ENCODE results near the gene TBX20. TPM values are rescaled to one million over a fixed set of nuclear protein-coding genes. Genes with fewer than 3 reads are reported as not detected.
"Not testable (repeated sequence)": the region's sequence is repeated elsewhere in the genome, so short reads cannot be mapped to it uniquely, and the experiment has no call there.

The TBX20 gene
- total RNA-seq, 4 donors from 2014 or later, result not detected

DNA sequence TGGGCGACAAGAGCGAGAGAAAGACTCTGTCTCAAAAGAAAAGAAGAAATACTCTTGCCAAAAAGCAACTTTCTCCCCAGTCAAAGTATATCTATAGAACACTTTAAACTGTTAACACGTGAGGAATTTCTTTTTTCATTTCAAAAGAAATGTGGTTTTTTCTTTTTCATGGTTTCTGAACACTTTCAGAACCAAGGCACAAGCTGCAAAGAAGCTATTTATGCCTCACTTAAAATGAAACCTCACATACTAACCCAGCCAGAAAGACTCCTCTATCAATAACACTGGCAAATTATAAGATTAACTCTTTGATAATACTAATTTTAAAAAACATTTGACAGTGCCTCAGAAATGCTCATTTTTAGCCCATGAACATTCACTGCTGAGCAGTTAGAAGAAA lies 20.9 kb downstream of the TBX20 start:
- Histone ChIP-seq H3K36me3 (no peaks in the 10 kb centered on the region), H3K4me1 (no peaks in the 10 kb centered on the region), H3K4me3 (no peak overlapping the region), H3K9me3 (no peaks in the 10 kb centered on the region), H3K27ac (no peak overlapping the region), H3K27me3 (no peaks in the 10 kb centered on the region)
- TF ChIP-seq POLR2A (IDR thresholded peaks at IDR 0.05), result no peak
- TF ChIP-seq, protein P1, sequence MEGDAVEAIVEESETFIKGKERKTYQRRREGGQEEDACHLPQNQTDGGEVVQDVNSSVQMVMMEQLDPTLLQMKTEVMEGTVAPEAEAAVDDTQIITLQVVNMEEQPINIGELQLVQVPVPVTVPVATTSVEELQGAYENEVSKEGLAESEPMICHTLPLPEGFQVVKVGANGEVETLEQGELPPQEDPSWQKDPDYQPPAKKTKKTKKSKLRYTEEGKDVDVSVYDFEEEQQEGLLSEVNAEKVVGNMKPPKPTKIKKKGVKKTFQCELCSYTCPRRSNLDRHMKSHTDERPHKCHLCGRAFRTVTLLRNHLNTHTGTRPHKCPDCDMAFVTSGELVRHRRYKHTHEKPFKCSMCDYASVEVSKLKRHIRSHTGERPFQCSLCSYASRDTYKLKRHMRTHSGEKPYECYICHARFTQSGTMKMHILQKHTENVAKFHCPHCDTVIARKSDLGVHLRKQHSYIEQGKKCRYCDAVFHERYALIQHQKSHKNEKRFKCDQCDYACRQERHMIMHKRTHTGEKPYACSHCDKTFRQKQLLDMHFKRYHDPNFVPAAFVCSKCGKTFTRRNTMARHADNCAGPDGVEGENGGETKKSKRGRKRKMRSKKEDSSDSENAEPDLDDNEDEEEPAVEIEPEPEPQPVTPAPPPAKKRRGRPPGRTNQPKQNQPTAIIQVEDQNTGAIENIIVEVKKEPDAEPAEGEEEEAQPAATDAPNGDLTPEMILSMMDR (IDR thresholded peaks at IDR 0.05), result no peak
- no peak for DNase-seq

DNA sequence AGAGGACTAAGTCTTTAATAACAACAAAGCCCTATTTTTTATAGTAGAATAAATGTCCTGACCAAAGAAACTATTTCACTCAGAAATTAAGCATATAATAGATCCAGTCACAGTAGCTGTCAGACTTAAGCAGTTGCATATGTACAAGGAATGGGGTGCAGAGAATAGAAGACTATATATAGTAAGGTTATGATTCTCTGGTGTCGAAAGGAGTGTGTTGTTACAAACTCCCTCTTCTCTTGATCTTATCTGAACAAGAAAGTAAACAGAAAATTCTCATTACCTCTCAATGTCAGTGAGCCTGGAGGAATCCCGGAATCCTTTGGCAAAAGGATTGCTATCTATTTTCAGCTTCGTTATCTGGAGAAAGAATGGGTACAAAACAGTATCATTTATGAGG lies 22.7 kb downstream of the TBX20 start:
- not testable (repeated sequence) for H3K27ac ChIP-seq, H3K4me3 ChIP-seq, DNase-seq, H3K36me3 ChIP-seq, H3K27me3 ChIP-seq, H3K4me1 ChIP-seq, H3K9me3 ChIP-seq

DNA sequence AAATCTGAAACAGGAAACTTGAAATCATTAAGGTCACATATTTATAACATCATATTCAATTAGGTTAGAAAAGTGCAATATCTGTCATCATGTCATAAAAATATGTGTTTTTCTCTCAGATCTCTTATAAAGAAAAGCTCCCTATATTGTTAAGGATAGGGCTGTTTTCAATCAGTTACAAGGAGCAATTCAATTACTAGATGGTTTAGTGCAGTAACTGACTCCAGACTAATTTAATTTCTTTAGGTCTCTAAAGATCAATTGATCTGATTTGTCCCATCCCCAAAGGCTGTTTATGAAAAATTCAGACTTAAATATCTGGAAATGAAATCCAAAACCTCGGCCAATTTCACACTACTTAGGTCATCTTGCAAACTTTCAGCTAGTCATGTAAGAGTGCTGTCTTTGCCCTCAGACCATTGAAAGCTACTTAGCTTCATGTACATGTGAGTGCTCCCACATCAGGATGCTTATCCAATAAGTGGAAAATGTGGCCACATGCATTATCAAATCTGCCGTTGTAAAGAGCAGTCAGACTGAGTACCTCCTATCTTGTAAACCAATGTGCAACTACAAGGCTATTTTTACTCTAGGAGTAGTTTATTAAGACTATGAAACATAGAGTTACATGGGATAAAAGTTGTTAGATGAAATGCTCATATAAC lies 24.7 kb downstream of the TBX20 start:
- not testable (repeated sequence) for H3K4me3 ChIP-seq

DNA sequence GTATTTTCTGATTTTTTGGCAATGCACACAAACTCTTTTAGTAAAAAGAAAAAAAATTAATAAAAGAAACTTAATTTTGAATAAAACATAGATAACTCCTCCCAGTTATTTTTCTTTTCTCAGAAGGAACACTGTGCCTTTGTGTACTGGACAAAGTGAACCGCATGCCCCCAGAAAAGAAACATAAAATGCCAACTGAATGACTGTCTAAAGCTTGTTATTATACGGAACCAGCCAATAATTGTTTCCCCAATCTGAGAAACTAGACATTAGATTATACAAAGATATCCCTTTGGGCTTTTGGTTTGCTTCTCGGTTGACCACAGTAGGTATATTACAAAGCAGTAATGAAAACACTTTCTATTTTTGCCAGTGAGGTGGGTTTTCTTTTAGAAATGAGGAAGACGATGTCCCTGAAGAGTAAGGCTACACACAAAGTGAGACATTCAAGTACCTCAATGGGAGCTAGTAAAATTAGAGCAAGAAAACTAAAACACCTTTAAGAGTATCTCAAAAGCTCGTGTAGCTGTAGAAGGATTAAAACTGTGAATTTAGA lies 25.3 kb downstream of the TBX20 start:
- H3K27me3 ChIP-seq, H3K4me1 ChIP-seq, H3K27ac ChIP-seq, H3K36me3 ChIP-seq, DNase-seq, H3K4me3 ChIP-seq, H3K9me3 ChIP-seq: not testable (repeated sequence)

More for the DNA sequence above, 24.7 kb downstream of the TBX20 start:
- not testable (repeated sequence) for H3K4me1 ChIP-seq, H3K9me3 ChIP-seq, DNase-seq, H3K27me3 ChIP-seq, H3K36me3 ChIP-seq, H3K27ac ChIP-seq

DNA sequence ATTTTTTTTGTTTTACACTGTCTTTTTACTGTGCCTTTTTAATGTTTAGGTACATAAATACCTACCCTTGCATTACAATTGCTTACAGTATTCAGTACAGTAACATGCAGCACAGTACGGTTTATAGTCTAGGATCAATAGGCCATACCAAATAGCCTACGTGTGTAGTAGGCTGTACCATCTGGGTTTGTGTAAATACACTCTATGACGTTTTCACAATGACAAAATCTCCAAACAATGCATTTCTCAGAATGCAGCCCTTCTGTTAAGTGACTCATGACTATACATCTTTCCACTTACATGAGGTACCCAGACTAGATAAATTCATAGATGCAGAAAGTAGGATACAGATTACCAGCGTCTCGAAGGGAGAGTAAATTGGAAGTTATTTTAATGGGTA lies 26.5 kb downstream of the TBX20 start:
- DNase-seq, H3K4me1 ChIP-seq, H3K27me3 ChIP-seq, H3K9me3 ChIP-seq, H3K36me3 ChIP-seq, H3K4me3 ChIP-seq, H3K27ac ChIP-seq: not testable (repeated sequence)

DNA sequence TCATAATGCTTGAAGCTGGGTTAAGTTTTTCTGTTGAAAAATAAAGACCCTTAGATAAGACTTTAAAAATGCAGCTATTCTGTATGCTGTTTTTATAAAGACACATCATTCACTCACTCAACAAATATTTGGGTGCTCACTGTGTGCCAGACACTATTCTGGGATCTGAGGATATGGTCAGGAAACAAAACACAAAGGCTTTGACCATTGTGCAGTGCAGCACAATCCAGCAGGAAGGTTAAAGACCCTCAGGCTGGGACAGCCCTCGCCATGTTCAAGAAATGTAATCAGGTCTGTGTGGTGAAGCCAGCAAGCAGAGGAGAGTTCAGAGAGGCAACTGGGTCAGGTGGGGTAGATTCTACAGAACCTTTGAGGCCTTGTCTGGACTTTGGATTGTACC lies 31.5 kb downstream of the TBX20 start:
- not testable (repeated sequence) for H3K27me3 ChIP-seq, DNase-seq, H3K4me1 ChIP-seq, H3K4me3 ChIP-seq, H3K36me3 ChIP-seq, H3K9me3 ChIP-seq, H3K27ac ChIP-seq

DNA sequence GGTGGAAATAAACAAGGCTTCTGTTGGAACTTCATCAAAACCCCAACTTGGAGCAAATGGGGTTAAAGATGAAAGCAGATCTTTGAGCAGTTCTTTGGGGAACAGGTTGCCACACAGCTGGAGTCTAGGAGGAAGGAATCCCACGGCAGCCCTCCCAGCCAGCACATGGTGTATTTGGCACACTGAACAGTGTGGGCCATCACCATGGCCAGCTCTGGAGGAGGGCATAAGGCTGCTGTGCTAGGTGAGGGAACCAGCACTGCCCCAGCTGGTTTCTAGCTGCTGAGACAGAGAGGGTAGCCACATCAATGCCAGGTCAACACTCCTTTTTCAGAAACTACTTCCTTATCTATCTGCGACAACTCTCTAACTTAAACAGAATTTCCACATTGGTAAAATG lies 33.7 kb downstream of the TBX20 start:
- not testable (repeated sequence) for H3K36me3 ChIP-seq, H3K4me3 ChIP-seq, DNase-seq, H3K9me3 ChIP-seq, H3K27me3 ChIP-seq, H3K4me1 ChIP-seq, H3K27ac ChIP-seq

DNA sequence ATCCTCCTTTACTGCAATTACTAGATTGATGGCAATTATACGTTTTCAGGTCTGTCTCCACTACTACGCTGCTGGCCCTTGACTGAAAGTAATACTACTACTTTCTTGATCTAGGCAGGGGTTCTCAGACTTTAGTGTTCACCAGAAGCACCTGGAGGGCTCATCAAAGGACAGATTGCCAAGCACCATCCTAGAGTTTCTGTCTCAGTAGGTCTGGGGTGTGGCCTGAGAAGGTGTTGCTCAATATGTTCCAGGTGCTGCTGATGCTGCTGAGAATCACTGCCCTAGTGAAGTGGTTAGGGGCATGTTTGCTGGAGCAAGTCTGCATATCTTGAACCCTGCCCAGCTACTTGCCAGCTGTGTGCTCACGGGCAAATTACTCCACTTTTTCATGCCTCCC lies 37.9 kb downstream of the TBX20 start:
- H3K27me3 ChIP-seq, H3K36me3 ChIP-seq, H3K4me1 ChIP-seq, DNase-seq, H3K4me3 ChIP-seq, H3K27ac ChIP-seq, H3K9me3 ChIP-seq: not testable (repeated sequence)

DNA sequence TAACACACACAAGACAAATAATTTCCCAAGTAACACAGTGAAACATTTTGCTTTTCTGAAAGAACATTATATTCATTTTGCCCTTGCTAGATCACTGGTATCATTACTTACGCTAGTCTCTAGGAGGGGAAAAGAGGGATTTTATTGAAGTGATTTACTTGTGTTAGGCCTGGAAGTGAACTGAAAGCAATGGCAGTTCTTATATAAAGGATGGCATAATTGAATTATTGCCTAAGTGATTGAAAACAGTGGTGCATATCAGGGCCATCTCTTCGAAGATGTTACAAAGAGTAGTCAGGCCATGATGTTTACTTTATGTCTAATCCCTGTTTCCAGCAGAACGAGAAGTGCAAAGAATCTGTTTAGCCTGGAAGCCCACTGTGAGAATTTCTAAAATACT lies 38.8 kb downstream of the TBX20 start:
- DNase-seq, H3K36me3 ChIP-seq, H3K4me3 ChIP-seq, H3K4me1 ChIP-seq, H3K27me3 ChIP-seq, H3K27ac ChIP-seq, H3K9me3 ChIP-seq: not testable (repeated sequence)

DNA sequence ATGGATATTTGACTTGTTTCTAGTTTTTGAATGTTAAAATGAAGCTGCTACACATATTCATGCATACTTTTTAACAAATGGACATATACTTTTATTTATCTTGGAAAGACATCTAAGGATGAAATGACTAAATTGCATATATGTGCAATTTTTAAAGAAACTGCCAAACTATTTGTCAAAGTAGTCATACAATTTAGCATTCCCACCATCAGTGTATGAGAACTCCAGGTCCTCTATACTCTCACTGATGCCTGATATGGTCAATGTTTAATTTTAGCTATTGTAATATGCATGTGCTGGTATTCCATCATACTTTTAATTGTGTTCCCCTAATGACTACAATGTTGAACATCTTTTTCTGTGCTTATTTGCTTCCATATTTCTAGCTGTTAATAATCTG lies 47.0 kb downstream of the TBX20 start:
- not testable (repeated sequence) for H3K4me1 ChIP-seq, H3K27me3 ChIP-seq, H3K36me3 ChIP-seq, H3K27ac ChIP-seq, H3K4me3 ChIP-seq, H3K9me3 ChIP-seq, DNase-seq

DNA sequence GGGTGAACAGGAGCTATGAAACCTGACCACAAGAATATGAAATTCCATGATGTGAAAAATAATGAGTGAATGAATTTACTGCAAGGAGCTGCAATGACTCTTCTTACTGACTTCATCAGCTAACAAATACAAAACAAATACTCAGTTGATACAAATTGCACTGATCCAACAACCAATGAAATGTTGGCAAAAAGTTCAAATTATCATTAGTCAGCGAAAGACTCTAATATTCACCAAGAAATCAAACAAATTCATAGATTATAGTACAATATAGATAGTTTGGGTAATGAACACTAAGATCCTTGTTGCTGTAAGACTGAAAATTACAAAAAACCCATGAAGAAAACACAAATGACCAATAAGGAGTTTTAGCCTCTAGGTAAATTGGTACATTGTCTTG lies 49.0 kb downstream of the TBX20 start:
- not testable (repeated sequence) for H3K4me1 ChIP-seq, H3K9me3 ChIP-seq, DNase-seq, H3K27me3 ChIP-seq, H3K27ac ChIP-seq, H3K36me3 ChIP-seq, H3K4me3 ChIP-seq

DNA sequence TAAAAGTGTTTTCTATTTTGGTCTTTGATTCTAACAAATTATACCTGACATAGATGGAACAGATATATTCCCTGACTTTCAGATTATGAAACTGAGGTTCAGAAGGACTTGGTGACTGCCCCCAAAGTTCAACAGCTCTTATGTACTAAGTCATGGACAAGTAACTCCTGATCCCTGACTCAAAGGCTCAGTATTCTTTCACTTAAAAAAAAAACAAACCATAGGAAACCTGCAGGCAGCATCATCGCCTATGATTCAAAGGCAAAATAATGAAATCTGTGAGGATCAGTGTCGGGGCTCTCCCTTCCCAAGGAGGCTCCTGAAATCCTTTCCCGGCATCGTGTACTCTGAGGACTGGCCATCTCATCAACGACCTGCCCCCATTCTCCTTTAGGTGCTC lies 49.9 kb downstream of the TBX20 start:
- not testable (repeated sequence) for H3K4me1 ChIP-seq, H3K9me3 ChIP-seq, H3K27me3 ChIP-seq, H3K27ac ChIP-seq, H3K4me3 ChIP-seq, DNase-seq, H3K36me3 ChIP-seq

DNA sequence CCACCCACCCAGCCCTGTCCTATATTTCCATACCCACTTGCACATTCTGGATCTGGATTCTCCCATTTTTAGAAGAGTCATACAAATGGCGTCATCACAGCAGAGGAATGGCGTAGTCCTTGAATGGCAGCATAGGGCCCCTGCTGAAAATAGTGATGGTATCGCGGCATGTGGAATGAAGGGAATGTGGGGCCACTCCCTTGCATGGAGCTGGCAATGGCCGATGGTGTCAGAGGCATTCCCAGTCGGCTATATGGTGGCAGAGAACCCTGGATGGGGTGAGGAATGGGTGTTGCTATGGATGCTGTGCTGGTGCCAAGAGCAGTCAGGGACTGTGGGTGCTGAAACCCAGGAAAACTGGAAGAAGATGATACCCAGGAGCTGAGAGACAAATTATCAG lies 51.5 kb downstream of the TBX20 start:
- not testable (repeated sequence) for H3K4me1 ChIP-seq, H3K27me3 ChIP-seq, H3K9me3 ChIP-seq, DNase-seq, H3K4me3 ChIP-seq, H3K36me3 ChIP-seq, H3K27ac ChIP-seq

DNA sequence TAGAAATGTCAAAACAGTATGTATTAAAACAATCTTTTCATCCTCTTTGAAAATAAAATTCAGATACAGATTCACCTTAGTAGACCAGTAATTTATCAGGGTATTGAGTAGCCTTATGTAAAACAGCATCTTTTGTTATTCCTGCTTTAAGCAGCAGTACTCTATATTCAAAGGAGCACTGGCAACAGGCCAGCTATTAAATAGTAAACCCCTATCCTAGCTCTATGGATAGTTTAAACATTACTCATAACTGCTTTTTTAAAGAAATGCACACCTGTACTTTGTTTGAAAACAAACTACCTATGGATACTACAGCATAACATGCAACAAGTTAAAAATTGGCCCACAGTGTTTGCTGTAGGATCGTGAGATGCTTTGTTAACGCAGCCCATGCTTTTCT lies 53.7 kb downstream of the TBX20 start:
- H3K36me3 ChIP-seq, H3K9me3 ChIP-seq, H3K4me1 ChIP-seq, H3K27ac ChIP-seq, DNase-seq, H3K4me3 ChIP-seq, H3K27me3 ChIP-seq: not testable (repeated sequence)
